HCT116 (cell line): ENCODE data around the gene CRHR1. TPM values are rescaled to one million over a fixed set of nuclear protein-coding genes. Genes with fewer than 3 reads are reported as not detected.

Experiments used
- ATAC-seq: fragments of 200-7000 bp; cut with Tn5 transposase; 2 replicates; pipeline ENCODE4 v1.9.1; 2020; ENCODE audit warnings: mild to moderate bottlenecking, moderate library complexity
- BruUV-seq: library from RNA; stranded (reverse); fragments of 400-500 nt; replicated peaks from 2 replicates; lab custom pipeline; 2021; lab: Mats Ljungman, UMichigan
- CTCF ChIA-PET: fragments of 300-600 bp; sonication (Branson Sonifier 250); formaldehyde crosslinking; loops from one replicate; lab custom pipeline; 2021; ENCODE audit warnings: antibody characterized with exemption; lab: Charles Lee
- POLR2A ChIA-PET: fragments of 300-600, 350-600 bp; sonication (Branson Sonifier 250); formaldehyde crosslinking; loops from one replicate; lab custom pipeline; 2021; ENCODE audit warnings: antibody characterized with exemption; lab: Charles Lee
- RAD21 ChIA-PET, 2 experiments: fragments of 300-600 bp; sonication (Branson Sonifier 250); formaldehyde crosslinking; loops; one replicate each; lab custom pipeline; 2023; ENCODE audit warnings: low total read pairs in 2 of 2; ENCODE audit not compliant: uncharacterized antibody in 2 of 2, unreplicated experiment in 2 of 2, low non-redundant PET in 1 of 2; lab: Charles Lee
- DNase-seq: peaks from one replicate; pipeline ENCODE4 v3.0.0-alpha.2; 2010; ENCODE audit warnings: low read depth, low spot score
- H2AFZ ChIP-seq: fragments of 200-600 bp; shearing (Covaris generic), sonication (generic); 2 replicates; pipeline ENCODE4 v1.6.1; 2017; ENCODE audit warnings: low read depth, mixed run types, mixed read lengths, antibody characterized with exemption, low read length; ENCODE audit not compliant: poor library complexity, severe bottlenecking
- H3K27ac ChIP-seq: 2 replicates; pipeline ENCODE4 v1.5.1; 2012; ENCODE audit warnings: low read depth, low read length
- H3K27me3 ChIP-seq: fragments of 200-600 bp; sonication (generic); 2 replicates; pipeline ENCODE4 v1.6.1; 2016; ENCODE audit warnings: mixed run types, low read length, mixed read lengths; ENCODE audit not compliant: insufficient read depth
- H3K36me3 ChIP-seq, 2 experiments: fragments of 200-500 bp in 1 of 2; fragments of 200-600 bp in 1 of 2; sonication (Bioruptor generic) in 1 of 2; sonication (generic) in 1 of 2; 2 replicates each; pipeline versions ENCODE4 v1.5.1 to v1.6.1; 2014 to 2016; ENCODE audit warnings: low read length in 2 of 2, inconsistent platforms in 1 of 2, mixed read lengths in 1 of 2, mixed run types in 1 of 2; ENCODE audit not compliant: insufficient read depth in 2 of 2, control insufficient read depth in 1 of 2
- H3K4me1 ChIP-seq, 2 experiments: fragments of 200-600 bp in 1 of 2; sonication (generic) in 1 of 2; 2 replicates each; pipeline versions ENCODE4 v1.5.1 to v1.6.1; 2012 to 2017; ENCODE audit warnings: low read length in 2 of 2, inconsistent platforms in 1 of 2, mild to moderate bottlenecking in 1 of 2, mixed read lengths in 1 of 2, mixed run types in 1 of 2, moderate library complexity in 1 of 2; ENCODE audit not compliant: insufficient read depth in 2 of 2, control insufficient read depth in 1 of 2
- H3K4me2 ChIP-seq: fragments of 200-600 bp; sonication (generic); 2 replicates; pipeline ENCODE4 v1.6.1; 2017; ENCODE audit warnings: mixed run types, low read length, mixed read lengths
- H3K4me3 ChIP-seq, 2 experiments: fragments of 200-600 bp in 1 of 2; sonication (generic) in 1 of 2; replicated peaks in 1 of 2; 2 replicates each; pipeline ENCODE4 v1.5.1; 2011 to 2016; ENCODE audit warnings: low read length in 2 of 2, control low read depth in 1 of 2, low read depth in 1 of 2, mild to moderate bottlenecking in 1 of 2, mixed read lengths in 1 of 2, mixed run types in 1 of 2
- H3K79me2 ChIP-seq: fragments of 200-600 bp; sonication (generic); 2 replicates; pipeline ENCODE4 v1.6.1; 2017; ENCODE audit warnings: mild to moderate bottlenecking, mixed run types, low read length, moderate library complexity, mixed read lengths; ENCODE audit not compliant: insufficient read depth
- H3K9ac ChIP-seq: fragments of 200-600 bp; sonication (generic); 2 replicates; pipeline ENCODE4 v1.6.1; 2016; ENCODE audit warnings: low read length, mixed read lengths
- H3K9me2 ChIP-seq: fragments of 200-600 bp; sonication (generic), shearing (Covaris generic); 2 replicates; pipeline ENCODE4 v1.6.1; 2017; ENCODE audit warnings: mixed run types, mild to moderate bottlenecking, moderate library complexity; ENCODE audit not compliant: insufficient read depth
- H3K9me3 ChIP-seq, 2 experiments: fragments of 200-500 bp in 1 of 2; fragments of 200-600 bp in 1 of 2; sonication (Bioruptor generic) in 1 of 2; sonication (generic) in 1 of 2; 2 replicates each; pipeline ENCODE4 v1.6.1; 2014 to 2017; ENCODE audit warnings: low read length in 2 of 2, mixed read lengths in 2 of 2, inconsistent platforms in 1 of 2, low read depth in 1 of 2, mild to moderate bottlenecking in 1 of 2, mixed run types in 1 of 2, moderate library complexity in 1 of 2; ENCODE audit not compliant: control insufficient read depth in 1 of 2, insufficient read depth in 1 of 2
- H4K20me1 ChIP-seq: fragments of 200-600 bp; sonication (generic), shearing (Covaris generic); 2 replicates; pipeline ENCODE4 v1.6.1; 2017; ENCODE audit warnings: mixed run types, mild to moderate bottlenecking, moderate library complexity; ENCODE audit not compliant: insufficient read depth
- ATF3 ChIP-seq: IDR thresholded peaks from 2 replicates; pipeline ENCODE4 v1.6.1; 2012
- CBX3 ChIP-seq: IDR thresholded peaks from 2 replicates; pipeline ENCODE4 v1.6.1; 2012; ENCODE audit warnings: low read depth
- ELF1 ChIP-seq: IDR thresholded peaks from 2 replicates; pipeline ENCODE4 v1.6.1; 2012; ENCODE audit warnings: low read depth, borderline replicate concordance
- EZH2 ChIP-seq: fragments of 200-600 bp; sonication (generic); IDR thresholded peaks from 2 replicates; pipeline ENCODE4 v1.6.1; 2017; ENCODE audit warnings: antibody characterized with exemption, mixed run types
- EZH2phosphoT487 ChIP-seq: fragments of 200-600 bp; IDR thresholded peaks from 2 replicates; pipeline ENCODE4 v1.6.1; 2018; ENCODE audit warnings: antibody characterized with exemption, borderline replicate concordance
- JUND ChIP-seq: IDR thresholded peaks from 2 replicates; pipeline ENCODE4 v1.6.1; 2012
- POLR2A ChIP-seq: IDR thresholded peaks from 2 replicates; pipeline ENCODE4 v1.7.0; 2011; ENCODE audit warnings: borderline replicate concordance; ENCODE audit not compliant: insufficient read depth, insufficient read length; ENCODE audit errors: extremely low read depth
- REST ChIP-seq: IDR thresholded peaks from 2 replicates; pipeline ENCODE4 v1.6.1; 2012; ENCODE audit warnings: low read depth
- SP1 ChIP-seq: IDR thresholded peaks from 2 replicates; pipeline ENCODE4 v1.6.1; 2012; ENCODE audit warnings: low read depth
- YY1 ChIP-seq: IDR thresholded peaks from 2 replicates; pipeline ENCODE4 v1.6.1; 2011; ENCODE audit warnings: low read length, low read depth, moderate library complexity, mild to moderate bottlenecking; ENCODE audit not compliant: insufficient replicate concordance; ENCODE audit errors: extremely low read depth
- ZNF274 ChIP-seq: fragments of 200-500 bp; sonication (Bioruptor generic); IDR thresholded peaks from 2 replicates; pipeline ENCODE4 v1.6.1; 2014; ENCODE audit warnings: mild to moderate bottlenecking, low read depth, low read length, inconsistent platforms
- intact Hi-C: fragments of 100-400 bp; cut with micrococcal nuclease; formaldehyde crosslinking; loops from 2 replicates; pipeline ENCODE4 v1.10.0; 2022
- total RNA-seq: library from RNA; stranded (reverse); gene quantifications from one replicate; pipeline ENCODE4 v1.2.1, GENCODE V29; 2021; ENCODE audit not compliant: unreplicated experiment

The CRHR1 gene
- total RNA-seq, 1 experiment from 2014 or later: 0.12 TPM

GRCh38 chr17:45834471-45835396, 50.6 kb downstream of the CRHR1 start:
- CTCF ChIA-PET: interaction anchor here (1.1 to 10.6 kb wide), 2 partner anchors 113 to 194 kb away, joined by 3 to 163 read pairs; no protein-coding TSS in a partner anchor
- no peaks in the 10 kb centered on the region for H3K9me2 ChIP-seq
- RAD21 ChIA-PET: no interaction called here
- H3K79me2 ChIP-seq: no peaks in the 10 kb centered on the region
- H3K27me3 ChIP-seq: no peaks in the 10 kb centered on the region; the same call in 1 of the 2 replicates
- H3K4me2 ChIP-seq: no peak overlapping the region
- H3K4me3 ChIP-seq: no peak overlapping the region
- no peak overlapping the region for H2AFZ ChIP-seq
- H3K9me3 ChIP-seq: no peaks in the 10 kb centered on the region
- ATAC-seq (peak; percentile 25; the same call in 1 of the 2 replicates), DNase-seq (no peak)
- POLR2A ChIA-PET: interaction anchor here (2.7 kb wide), 1 partner anchor 194 kb away, joined by 8 read pairs; no protein-coding TSS in a partner anchor
- TF ChIP-seq CBX3: no peak
- TF ChIP-seq YY1: no peak
- no peak for TF ChIP-seq POLR2A
- TF ChIP-seq ELF1: no peak
- no peak for TF ChIP-seq SP1
- no peak for TF ChIP-seq ATF3
- no peak for TF ChIP-seq EZH2
- TF ChIP-seq REST: no peak
- no peak for TF ChIP-seq EZH2phosphoT487
- no peak for TF ChIP-seq JUND
- TF ChIP-seq ZNF274: no peak
- H3K4me1 ChIP-seq: peaks cover 0 to 7% of the 10 kb centered on the region in 2 experiments; a peak in 2 of 4 replicates
- H3K27ac ChIP-seq: no peak overlapping the region
- H3K9ac ChIP-seq: no peak overlapping the region
- no peaks in the 10 kb centered on the region for H4K20me1 ChIP-seq
- BruUV-seq: no TSS peak
- intact Hi-C loops: loop anchor here (5.0 kb wide), 3 partner anchors 112 to 617 kb away; no protein-coding TSS in a partner anchor
- no peaks in the 10 kb centered on the region for H3K36me3 ChIP-seq
